GM12864 (cell line): ENCODE results near the gene GPR15LG.

Experiments
- DNase-seq: peaks from one replicate; pipeline ENCODE4 v3.0.0-alpha.2; 2011; ENCODE audit warnings: low read depth
- H3K4me3 ChIP-seq: 2 replicates; pipeline ENCODE4 v1.5.1; 2011; ENCODE audit warnings: mild to moderate bottlenecking, low read depth, low read length, control low read depth
- CTCF ChIP-seq: IDR thresholded peaks from 2 replicates; pipeline ENCODE4 v1.5.1; 2011; ENCODE audit warnings: low read depth, mild to moderate bottlenecking, moderate library complexity, low read length, control low read depth, inconsistent platforms; ENCODE audit errors: missing control alignments

The GPR15LG gene

DNA sequence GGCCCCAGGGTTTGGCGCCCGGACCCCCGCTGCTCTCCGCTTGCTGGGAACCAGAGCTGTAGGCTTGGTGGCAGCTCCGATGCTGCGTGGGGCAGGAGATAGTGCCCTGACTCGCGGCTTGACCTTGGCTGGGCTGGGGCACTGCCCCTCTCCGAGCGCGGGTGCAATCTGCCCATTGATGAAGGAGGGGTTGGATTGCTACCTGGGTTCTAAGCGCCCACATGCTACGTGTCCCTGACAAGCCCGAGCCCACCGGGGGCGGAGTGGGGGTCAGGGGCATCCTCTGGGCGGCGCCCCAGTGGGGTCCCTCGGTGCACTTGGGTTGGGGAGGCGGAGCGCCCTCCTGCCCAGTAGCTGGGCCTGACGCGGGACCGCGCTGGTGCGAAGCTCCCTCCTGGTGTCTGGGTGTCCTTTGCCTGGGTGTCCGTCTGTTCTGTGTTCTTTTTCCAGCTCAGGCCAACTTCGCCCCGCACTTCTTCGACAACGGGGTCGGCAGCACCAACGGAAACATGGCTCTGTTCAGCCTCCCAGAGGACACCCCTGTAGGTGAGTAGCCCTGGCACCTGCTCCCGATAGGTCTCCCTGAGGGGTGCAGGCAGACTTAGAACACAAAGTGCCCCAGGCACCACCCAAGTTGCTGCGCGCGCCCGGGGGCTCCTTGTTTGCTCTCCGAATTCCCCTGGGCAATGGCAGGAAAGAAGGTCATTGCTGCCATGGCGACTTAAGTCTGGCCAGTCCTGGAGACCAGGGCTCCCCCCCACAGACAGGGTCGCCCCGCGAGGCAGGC, 21.6 kb downstream of the GPR15LG start:
- H3K4me3 ChIP-seq, result peak overlapping the region; percentile 49
- DNase-seq, result no peak
- TF ChIP-seq CTCF, result no peak

GRCh38 chr10:84196083-84196482, 22.5 kb downstream of the GPR15LG start:
- no peak for DNase-seq
- TF ChIP-seq CTCF, result no peak
- no peak overlapping the region for H3K4me3 ChIP-seq

- H3K4me3 ChIP-seq, result no peak overlapping the region
- no peak for TF ChIP-seq CTCF
- DNase-seq, result no peak
Observed at GRCh38 chr10:84196941-84197340, 23.3 kb downstream of the GPR15LG start.

GRCh38 chr10:84197643-84198042, 24.0 kb downstream of the GPR15LG start:
- no peak for TF ChIP-seq CTCF
- no peak overlapping the region for H3K4me3 ChIP-seq
- DNase-seq, result no peak

GRCh38 chr10:84198206-84198915, 24.8 kb downstream of the GPR15LG start:
- DNase-seq, result no peak
- H3K4me3 ChIP-seq, result no peak overlapping the region
- no peak for TF ChIP-seq CTCF

GRCh38 chr10:84200537-84201243, 27.1 kb downstream of the GPR15LG start:
- no peak for TF ChIP-seq CTCF
- no peak overlapping the region for H3K4me3 ChIP-seq
- no peak for DNase-seq
